GM23338 (cell line): ENCODE measurements around the gene PLEKHA7.

ENCODE experiments used
- CTCF ChIP-seq, 2 experiments: fragments of 200-600 bp in 1 of 2; sonication (generic) in 1 of 2; conservative IDR thresholded peaks; 2 replicates each; pipeline versions ENCODE4 v1.5.1 to v1.6.1; 2016 to 2017; ENCODE audit warnings: antibody characterized with exemption in 2 of 2, low read depth in 2 of 2, mild to moderate bottlenecking in 2 of 2, moderate library complexity in 1 of 2
- EZH2 ChIP-seq: fragments of 200-600 bp; sonication (generic); IDR thresholded peaks from one replicate; pipeline ENCODE4 v1.8.0; 2017; ENCODE audit warnings: antibody characterized with exemption, mild to moderate bottlenecking, low read depth; ENCODE audit not compliant: unreplicated experiment
- EZH2phosphoT487 ChIP-seq: fragments of 200-600 bp; sonication (generic); IDR thresholded peaks from one replicate; pipeline ENCODE4 v1.8.1; 2018; ENCODE audit warnings: antibody characterized with exemption; ENCODE audit not compliant: unreplicated experiment
- POLR2AphosphoS5 ChIP-seq: IDR thresholded peaks from 2 replicates; pipeline ENCODE4 v1.6.1; 2016; ENCODE audit warnings: antibody characterized with exemption, low read depth
- REST ChIP-seq: IDR thresholded peaks from one replicate; pipeline ENCODE4 v1.6.1; 2018; ENCODE audit warnings: antibody characterized with exemption; ENCODE audit not compliant: unreplicated experiment
- STAT1 ChIP-seq: IDR thresholded peaks from one replicate; pipeline ENCODE4 v1.6.1; 2016; ENCODE audit warnings: antibody characterized with exemption; ENCODE audit not compliant: unreplicated experiment
- ZNF462 ChIP-seq: fragments of 250-450 bp; sonication (Bioruptor Pico); IDR thresholded peaks from 2 replicates; pipeline ENCODE4 v1.5.0; 2020; ENCODE audit warnings: mild to moderate bottlenecking, moderate library complexity

GRCh38 chr11:16793511-16793910 lies 220.7 kb downstream of the PLEKHA7 start:
- TF ChIP-seq CTCF (conservative IDR thresholded peaks at IDR 0.05; ENCODE audit: low read depth in 2 of 2) (no peak), EZH2 (no peak), POLR2AphosphoS5 (no peak), ZNF462 (CRISPR knock-in tag) (no peak), EZH2phosphoT487 (no peak), REST (no peak), STAT1 (no peak)
